D721Med (cell line): ENCODE results near the gene FAM120AOS.

Source experiments
- DNase-seq: peaks from one replicate; pipeline ENCODE4 v3.0.0; 2011; ENCODE audit warnings: low spot score; ENCODE audit not compliant: insufficient read length
- FAIRE-seq: peaks from 2 replicates; lab custom pipeline; 2011; peaks lifted over from hg19 to GRCh38; lab: Jason Lieb, UNC
- TF ChIP-seq, protein P1 (sequence below): IDR thresholded peaks from 2 replicates; pipeline ENCODE4 v1.5.1; 2012; ENCODE audit warnings: mild to moderate bottlenecking, control low read depth; ENCODE audit not compliant: insufficient read depth; ENCODE audit errors: missing control alignments

FAM120AOS gene

GRCh38 chr9:93456504-93456903, 3.1 kb upstream of the FAM120AOS start:
- DNase-seq (no peak), FAIRE-seq (no peak)
- TF ChIP-seq, protein P1, sequence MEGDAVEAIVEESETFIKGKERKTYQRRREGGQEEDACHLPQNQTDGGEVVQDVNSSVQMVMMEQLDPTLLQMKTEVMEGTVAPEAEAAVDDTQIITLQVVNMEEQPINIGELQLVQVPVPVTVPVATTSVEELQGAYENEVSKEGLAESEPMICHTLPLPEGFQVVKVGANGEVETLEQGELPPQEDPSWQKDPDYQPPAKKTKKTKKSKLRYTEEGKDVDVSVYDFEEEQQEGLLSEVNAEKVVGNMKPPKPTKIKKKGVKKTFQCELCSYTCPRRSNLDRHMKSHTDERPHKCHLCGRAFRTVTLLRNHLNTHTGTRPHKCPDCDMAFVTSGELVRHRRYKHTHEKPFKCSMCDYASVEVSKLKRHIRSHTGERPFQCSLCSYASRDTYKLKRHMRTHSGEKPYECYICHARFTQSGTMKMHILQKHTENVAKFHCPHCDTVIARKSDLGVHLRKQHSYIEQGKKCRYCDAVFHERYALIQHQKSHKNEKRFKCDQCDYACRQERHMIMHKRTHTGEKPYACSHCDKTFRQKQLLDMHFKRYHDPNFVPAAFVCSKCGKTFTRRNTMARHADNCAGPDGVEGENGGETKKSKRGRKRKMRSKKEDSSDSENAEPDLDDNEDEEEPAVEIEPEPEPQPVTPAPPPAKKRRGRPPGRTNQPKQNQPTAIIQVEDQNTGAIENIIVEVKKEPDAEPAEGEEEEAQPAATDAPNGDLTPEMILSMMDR, result no peak

DNA sequence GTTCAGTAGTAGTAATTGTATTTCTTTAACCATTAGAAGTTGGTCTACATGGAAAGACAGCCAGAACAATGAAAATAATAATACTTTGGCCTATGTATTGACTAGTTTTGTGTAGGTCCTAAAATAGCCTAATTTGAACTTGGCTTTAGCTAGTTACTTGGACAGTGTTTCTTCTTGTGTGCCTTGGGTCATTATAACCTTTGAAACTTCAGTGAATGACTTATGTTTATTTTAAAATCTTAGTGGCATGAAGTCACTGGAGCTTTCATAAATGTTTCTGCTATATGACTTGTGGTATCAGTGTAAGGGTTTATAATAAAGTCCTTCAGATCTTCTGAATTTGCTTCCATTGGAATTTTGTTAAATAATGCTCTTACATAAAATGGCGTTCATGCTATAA, 2.6 kb upstream of the FAM120AOS start:
- TF ChIP-seq, protein P1, result no peak
- FAIRE-seq, result no peak
- DNase-seq, result no peak

- TF ChIP-seq, protein P1, result no peak
- DNase-seq, result no peak
Observed at GRCh38 chr9:93452710-93453046, 703 bp downstream of the FAM120AOS start.

GRCh38 chr9:93451849-93452709, 1.3 kb downstream of the FAM120AOS start:
- FAIRE-seq (no peak), DNase-seq (no peak)
- TF ChIP-seq, protein P1, result no peak

More at GRCh38 chr9:93452710-93453046, 703 bp downstream of the FAM120AOS start:
- no peak for FAIRE-seq

- DNase-seq (peak; percentile 22), FAIRE-seq (no peak)
- TF ChIP-seq, protein P1, result no peak
Observed at GRCh38 chr9:93450945-93451815, 2.2 kb downstream of the FAM120AOS start, which contains the start of gene FAM120A. Gene FAM120A (plus strand): TSS chr9:93451685. CDS start chr9:93451916, 231 bp downstream.

DNA sequence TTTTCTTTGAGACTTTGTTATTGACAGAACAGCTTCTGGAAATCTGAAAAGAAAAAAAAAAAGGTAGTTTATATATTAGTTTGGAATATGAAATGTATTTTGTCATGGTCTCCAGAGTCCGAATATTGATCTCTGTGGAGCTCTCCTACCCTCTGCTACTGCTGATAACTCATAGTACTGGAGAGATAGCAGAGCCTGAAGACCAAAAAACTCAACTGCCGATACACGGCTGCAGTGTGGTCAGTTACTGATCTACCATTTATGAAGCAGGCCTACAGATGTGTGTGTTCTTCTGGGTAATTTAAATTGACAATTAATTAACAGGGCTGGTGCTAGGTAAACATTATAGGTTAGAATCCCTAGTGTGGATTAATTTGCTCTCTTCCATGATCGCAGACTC, 5.7 kb downstream of the FAM120AOS start:
- FAIRE-seq, result no peak
- TF ChIP-seq, protein P1, result no peak
- DNase-seq, result no peak
